NK-92 (cell line): ENCODE measurements around the gene DNAJC1.
"Not testable (repeated sequence)": the region's sequence is repeated elsewhere in the genome, so short reads cannot be mapped to it uniquely, and the experiment has no call there.

Source experiments
- DNase-seq: peaks from one replicate; lab custom pipeline; 2025; ENCODE audit not compliant: unreplicated experiment; lab: John Stamatoyannopoulos, UW

The DNAJC1 gene

GRCh38 chr10:21733710-21734109 is 269.8 kb downstream of the DNAJC1 start:
- DNase-seq = no peak

DNA sequence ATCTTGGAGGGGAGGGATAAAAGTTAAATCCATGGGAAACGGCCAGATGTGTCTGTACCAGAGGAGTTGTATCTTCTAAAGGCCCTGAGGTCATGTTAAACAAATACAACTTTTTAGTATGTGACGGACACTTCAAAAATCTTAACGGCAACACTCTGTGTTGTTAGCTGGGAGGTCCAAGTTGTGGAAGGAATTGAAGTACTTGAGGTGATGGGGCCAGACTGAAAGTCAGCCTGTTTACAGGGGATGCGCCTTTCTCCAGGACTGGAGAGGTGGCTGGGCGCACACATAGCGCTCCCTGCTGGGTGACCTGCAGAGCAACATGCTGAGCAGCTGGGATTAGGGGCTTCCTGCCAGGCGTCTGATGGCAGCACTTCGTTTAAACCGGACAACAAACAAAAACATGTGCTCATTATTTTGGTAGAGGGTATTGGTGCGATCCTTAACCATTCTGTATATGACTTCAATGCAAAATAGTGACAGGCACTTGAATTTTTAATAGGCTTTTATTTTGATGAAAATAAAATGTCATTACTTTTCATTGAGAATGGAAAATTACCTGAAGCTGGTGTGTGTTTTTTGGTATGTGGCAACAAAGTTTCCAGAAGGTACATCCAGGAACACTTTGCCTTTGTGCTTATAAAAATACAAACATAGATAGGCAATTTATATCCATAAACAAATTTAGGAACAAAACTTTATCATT is 271.3 kb downstream of the DNAJC1 start:
- no peak for DNase-seq

DNA sequence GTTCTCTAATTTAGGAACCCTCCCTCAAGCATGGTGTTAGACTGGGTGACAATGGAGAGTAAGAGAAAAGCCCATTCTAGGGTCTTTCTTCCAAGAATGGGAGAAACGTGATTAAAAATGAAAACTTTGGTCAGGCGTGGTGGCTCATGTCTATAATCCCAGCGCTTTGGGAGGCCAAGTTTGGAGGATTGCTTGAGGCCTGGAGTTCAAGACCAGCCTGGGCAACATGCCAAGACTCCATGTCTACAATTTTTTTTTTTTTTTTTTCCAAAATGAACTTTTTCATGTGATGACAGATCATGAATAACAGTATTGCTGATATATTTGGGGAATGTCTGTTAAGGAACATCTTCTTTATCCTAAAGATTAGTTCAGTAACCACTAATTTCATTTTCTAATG is 274.9 kb downstream of the DNAJC1 start:
- DNase-seq = no peak

DNA sequence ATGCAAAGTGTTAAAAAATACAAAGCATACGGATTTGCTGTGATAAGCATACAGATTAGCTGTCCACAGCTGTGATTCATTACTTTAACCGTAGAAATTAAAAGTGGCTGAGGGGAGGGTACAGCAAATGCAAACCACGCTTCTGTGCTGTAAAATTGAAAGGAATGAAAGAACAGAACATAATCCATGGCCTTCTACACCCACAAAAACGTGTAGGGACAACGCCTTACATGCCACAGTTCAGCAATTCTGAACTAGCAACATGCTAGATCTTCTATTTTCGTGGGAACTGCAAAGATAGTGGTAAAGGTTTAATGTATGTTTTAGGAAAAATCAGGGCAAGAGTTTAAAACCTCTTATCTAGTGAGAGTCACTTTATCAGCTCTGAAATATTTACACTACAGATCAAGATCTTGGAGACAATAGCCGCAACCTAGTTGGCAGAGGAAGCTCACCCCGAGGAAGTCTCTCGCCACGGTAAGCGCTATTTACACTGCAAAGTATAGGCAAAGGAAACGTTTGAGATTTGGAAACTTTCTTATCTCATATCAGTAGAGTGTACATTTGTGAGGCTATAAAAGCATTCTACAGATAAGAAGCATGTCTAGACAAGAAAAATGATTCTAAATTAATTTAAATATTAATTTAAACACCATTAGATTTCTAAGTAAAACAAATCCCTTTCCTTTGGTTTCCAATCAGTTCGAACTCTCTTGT is 275.9 kb downstream of the DNAJC1 start:
- DNase-seq = no peak

DNA sequence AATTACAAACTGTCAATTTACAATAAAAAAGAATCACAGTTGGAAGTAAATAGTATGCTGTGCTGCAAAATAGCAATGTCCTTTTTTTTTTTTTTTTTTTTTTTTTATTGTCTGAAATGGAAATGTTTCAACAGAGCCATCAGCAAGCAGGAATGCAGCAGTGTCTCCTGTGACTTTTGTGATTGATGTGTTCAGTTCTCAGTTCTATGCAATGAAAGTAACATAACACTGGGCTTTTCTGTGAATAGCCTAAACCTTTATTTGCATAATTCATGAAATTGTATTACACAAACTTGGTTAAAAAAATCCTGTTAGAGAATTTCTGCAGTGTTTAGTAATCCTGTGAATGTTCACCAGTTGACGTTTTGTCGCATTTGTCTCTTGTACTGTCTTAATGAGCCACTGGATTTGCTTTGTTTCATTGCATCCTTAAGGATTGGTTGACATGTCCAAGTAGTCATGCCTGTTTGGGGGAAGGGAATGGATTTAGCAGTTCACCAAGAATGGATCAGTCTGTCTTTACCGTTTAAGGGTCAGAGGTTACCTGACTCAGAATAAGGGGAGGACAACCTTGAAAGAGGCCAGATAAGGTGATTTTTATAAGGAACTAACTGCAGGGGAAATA is 276.8 kb downstream of the DNAJC1 start:
- DNase-seq = no peak

GRCh38 chr10:21724687-21725367 is 278.7 kb downstream of the DNAJC1 start:
- DNase-seq = no peak

DNA sequence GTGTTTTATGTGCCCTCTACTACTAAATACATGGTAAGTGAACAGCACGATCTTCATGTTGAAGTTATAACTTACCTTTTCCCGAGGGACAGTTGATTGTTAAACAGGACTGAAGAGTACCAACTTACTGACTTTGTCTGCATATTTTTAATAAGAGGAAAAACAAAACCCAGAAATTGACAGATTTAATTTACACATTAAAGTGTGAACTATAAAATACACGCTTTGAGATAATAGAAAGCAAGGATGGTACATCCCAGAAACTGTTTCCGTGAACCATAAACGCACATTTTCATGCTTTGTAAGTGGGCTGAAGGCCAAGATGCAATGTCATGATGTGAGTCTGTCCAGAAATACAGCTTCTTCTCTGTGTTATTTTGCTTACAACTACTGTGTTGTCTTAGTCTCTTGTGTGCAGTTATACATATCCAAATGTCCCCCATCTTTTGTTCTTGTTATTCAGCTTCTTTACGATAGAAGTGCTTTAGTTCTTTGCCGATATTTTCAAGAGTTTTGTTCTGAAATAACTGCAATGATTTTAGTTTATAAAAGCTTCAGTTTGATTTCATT is 279.4 kb downstream of the DNAJC1 start:
- DNase-seq = no peak

DNA sequence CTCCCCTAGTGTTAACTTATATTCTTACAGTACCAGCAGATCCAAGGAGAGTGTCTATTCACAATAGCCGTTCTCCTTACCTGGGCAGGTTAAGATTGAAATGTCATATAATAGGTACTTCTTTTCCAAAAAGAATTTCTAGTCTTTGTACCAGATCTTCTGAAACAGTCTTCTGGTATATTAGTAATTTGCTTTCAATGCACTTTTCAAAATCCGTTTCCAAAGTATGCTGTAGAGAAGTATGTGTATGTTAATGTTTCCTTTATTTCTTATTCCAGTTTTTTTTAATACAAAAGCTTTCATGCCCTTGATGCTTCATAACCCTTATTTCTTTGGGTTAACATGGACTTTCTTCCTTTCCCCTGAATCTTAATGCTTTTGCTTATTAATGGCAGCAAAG is 281.3 kb downstream of the DNAJC1 start:
- DNase-seq = no peak

DNA sequence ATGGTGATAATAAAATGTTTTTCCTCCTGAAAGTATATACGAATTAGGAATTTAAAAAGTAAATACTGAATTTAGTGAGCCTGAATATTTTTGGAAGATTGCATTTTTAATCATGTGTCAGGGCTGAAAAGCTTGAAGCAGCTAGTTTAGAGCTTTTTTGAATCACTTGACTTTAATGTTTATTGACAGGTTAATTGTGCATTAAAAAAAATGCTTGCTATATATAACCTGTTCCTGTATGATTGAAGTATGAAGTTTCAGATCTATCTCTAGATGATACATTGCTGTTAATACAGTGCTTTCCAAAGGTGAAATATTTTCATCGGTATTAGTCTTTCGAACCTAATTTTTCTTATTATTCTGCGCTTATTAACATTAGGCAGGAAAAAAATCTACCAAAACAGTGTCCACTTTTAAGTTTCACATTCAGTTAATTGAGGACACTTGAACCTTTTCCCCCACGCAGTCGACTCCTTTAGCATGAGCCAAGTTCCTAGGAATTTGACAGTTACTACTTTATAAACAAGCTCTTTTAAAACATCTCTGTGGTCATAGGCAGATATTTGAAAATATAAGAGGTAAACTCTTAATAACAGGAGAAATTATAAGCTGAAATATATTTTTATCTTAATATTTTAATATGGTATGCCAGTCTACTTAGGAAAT is 282.4 kb downstream of the DNAJC1 start:
- DNase-seq = no peak

DNA sequence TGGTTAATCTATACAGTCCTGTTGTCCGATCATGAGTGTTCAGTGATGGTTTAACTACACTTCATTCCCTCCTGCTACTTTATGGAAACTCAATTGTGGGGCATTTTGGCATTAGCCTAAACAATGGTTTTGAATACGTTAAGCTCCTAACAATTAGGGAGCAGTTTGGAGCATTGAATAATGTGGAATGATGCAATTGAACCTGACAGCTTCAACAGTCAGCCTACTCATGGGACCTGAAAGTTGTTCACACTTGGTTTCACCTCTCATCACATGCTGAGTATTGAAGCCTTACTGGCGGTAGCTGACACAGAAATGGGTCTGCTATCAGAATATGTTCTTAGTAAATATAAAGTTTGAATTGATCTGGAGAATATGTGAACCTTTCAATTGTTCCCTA is 283.4 kb downstream of the DNAJC1 start:
- DNase-seq = no peak

DNA sequence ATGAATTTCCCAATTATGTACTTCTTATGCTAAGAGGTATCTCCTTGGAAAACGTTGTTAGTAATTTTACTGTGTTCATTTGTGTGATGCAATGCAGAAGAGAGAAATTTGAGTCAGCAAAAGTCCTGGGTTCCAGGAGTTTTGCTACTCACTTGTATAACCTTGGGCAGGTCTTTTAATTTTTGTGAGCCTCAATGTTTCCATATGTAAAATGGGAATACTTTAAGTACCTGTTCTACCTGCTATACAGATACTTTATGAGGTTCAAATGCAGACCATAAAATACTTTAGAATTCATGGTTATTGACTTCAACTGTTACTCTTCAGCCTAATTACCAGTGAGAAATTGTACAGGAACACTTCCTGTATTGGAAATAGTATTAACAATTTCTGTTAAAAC is 284.0 kb downstream of the DNAJC1 start:
- DNase-seq = no peak

DNA sequence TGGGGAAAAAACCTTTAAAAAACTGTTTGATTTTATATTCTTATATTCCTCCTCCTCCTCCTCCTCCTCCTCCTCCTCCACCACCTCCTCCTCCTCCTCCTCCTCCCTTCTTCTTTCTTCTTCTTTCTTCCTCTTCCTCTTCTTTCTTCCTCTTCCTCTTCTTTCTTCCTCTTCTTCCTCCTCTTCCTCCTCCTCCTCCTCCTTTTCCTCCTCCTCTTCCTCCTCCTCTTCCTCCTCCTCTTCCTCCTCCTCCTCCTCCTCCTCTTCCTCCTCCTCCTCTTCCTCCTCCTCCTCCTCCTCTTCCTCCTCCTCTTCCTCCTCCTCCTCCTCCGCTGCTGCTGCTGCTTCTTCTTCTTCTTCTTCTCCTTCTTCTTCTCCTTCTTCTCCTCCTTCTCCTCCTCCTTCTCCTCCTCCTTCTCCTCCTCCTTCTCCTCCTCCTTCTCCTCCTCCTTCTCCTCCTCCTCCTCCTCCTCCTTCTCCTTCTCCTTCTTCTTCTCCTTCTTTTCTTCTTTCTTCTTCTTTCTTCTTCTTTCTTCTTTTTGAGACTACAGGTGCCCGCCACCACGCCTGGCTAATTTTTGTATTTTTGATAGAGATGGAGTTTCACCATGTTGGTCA is 286.0 kb downstream of the DNAJC1 start:
- not testable (repeated sequence) for DNase-seq

DNA sequence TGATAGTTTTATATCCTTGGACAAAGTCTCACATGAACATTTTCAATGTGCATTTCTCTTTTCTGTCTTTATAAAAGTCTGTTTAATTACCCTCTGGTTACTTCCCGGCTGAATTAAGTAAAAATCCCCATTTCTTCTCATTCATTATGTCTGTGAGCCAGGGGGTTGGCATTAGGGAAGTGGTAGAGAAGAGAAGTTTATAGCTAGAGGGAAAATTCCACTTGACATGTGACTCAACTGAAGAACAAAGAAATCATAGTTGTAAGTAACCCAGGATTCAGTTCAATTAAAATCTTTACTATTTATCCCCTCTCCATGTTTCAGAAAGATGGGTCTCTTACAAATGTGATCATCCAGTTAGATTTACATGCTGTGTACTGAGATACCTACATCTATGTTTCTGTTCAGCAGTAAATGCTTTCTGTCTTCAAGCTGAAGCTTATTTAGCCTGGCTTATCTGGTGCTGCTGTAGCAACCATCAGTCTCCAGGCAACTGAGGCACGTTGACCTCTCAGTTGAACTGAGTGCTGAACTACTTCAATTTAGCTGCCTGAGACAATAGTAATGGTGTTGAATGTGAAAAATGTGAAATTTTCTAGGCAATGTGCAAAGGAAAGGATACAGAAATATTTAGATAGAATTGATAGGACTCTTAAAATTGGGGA is 287.9 kb downstream of the DNAJC1 start:
- DNase-seq = no peak

GRCh38 chr10:21712975-21713374 is 290.6 kb downstream of the DNAJC1 start:
- no peak for DNase-seq

DNA sequence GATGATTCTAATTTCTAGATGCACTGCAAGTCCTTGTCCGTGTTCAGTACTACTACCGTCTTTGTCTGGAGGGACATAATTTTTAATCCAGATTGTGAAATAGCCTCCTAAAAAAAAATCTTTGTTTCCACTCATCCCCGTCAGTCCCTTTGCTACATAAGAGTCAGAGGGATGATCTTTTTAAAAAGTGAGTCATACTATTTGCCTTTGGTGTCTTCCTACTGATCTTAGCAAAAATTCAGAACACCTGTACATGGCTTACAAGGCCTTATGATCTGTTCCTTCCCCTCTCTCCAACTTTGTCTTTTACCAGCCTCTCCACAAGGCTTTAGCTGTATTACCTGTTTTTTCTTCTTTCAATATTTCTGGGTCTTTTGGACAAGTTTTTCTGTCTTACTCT is 296.0 kb downstream of the DNAJC1 start:
- no peak for DNase-seq
